ENCODE results near the gene FCMR.

DNA sequence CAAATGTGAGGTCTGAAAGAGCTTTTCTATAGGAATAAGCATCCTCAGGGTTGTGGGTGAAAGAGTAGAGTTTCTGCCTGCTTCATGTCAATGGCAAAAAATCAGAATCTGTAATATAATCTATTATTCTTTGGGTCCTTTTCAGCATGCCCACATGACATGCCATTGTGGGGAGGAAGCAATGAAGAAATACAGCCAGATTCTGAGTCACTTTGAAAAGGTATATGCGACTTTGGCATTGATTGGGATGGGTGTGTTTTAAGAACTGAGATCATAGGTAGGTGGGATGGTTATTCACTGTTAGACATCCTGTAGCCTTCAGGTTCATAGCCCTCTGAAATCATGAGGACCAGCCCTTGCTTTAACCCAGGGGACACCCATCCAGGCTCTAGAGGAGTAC is 54.5 kb downstream of the FCMR start:
- TF ChIP-seq CTCF (conservative IDR thresholded peaks at IDR 0.05; ENCODE audit: low read length) (no peak), EZH2phosphoT487 (IDR thresholded peaks at IDR 0.05; ENCODE audit: borderline replicate concordance) (no peak)

Data from Loucy (cell line).